ENCODE results near the gene MEF2C.
"Not testable (repeated sequence)": the region's sequence is repeated elsewhere in the genome, so short reads cannot be mapped to it uniquely, and the experiment has no call there.

Gene MEF2C

DNA sequence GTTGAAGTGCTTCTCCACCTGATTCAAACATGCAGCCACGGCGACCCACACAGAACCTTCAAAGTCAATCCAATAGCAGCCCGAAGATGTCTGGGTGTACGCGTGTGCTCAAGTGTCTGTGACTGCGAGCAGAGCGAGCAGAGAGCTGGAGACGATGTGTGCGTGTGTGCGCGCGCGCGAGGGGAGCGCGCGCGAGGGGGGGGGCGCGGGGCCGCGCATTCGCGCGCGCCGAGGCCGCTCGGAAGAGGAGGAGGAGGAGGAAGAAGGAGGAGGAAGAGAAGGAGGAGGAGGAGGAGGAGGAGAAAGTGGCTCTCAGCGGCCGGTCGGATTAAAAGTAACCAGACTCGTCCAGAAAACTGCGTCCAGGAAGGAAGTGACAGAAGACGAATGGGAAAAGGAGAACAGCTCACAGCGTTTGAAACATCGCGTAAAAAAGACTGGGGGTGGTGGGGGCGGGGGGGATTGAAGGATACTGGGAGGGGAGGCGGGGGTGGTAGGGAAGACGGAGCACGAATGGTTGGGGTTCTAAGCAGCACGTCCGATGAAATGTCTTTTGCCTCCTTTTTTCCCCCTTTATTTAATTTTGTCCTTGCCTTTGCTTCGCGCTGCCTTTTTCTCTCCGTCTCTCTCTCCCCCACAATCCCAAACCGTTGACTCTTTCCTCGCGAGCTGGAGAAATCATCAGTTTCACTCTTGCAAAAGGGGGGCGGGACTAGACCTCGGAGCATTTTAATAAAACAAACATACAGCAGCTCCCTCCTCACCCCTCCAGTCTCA, at the start of gene MEF2C:
Gene MEF2C (minus strand): TSS at position 126 of the 777 bp plus-strand sequence. CDS start 59,396 bp downstream, outside the sequence.
- no peak for DNase-seq (ENCODE audit: low read depth)

GRCh38 chr5:88932541-88932940, 49.6 kb upstream of the MEF2C start:
- DNase-seq (ENCODE audit: low read depth): no peak

DNA sequence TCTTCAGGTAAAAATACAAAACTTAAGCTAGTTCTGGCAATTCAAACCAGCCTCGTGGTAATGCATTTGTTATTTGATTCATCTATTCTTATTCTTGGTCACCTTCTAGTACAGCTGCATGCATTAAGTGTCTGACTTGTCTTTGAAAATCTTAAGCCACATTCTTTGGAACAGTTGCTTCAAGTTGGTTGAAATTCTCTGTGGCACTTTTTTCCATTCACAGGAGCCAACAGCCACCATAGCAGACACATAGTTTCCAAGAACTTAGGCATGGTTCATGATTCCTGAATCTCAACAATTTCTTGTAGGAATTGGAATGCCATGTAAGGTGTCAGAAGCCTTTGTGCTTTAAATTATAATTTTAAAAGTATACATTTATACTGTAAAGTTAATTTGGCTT, 47.4 kb upstream of the MEF2C start:
- no peak for DNase-seq (ENCODE audit: low read depth)

DNA sequence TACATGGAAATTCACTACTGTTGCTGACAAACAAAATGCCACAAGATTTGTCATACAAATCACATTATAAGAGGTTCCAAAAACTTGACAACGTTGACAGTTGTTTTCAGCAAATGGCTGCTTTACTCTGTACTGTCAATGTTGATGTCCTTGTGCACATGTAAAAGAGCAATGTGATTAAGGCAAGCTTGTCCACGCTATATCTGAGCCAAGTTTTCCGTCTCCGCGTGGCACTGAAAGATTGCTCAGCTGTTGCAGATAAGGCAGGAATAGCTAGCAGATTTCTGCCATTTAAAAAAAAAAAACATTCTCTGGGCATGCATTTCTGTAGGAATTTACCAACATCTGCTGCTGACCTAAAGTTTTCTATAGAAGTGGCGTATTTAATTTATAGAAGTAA, 46.4 kb upstream of the MEF2C start:
- no peak for DNase-seq (ENCODE audit: low read depth)

- DNase-seq (ENCODE audit: low read depth): no peak
Measured at GRCh38 chr5:88926774-88927173, 43.8 kb upstream of the MEF2C start.

DNA sequence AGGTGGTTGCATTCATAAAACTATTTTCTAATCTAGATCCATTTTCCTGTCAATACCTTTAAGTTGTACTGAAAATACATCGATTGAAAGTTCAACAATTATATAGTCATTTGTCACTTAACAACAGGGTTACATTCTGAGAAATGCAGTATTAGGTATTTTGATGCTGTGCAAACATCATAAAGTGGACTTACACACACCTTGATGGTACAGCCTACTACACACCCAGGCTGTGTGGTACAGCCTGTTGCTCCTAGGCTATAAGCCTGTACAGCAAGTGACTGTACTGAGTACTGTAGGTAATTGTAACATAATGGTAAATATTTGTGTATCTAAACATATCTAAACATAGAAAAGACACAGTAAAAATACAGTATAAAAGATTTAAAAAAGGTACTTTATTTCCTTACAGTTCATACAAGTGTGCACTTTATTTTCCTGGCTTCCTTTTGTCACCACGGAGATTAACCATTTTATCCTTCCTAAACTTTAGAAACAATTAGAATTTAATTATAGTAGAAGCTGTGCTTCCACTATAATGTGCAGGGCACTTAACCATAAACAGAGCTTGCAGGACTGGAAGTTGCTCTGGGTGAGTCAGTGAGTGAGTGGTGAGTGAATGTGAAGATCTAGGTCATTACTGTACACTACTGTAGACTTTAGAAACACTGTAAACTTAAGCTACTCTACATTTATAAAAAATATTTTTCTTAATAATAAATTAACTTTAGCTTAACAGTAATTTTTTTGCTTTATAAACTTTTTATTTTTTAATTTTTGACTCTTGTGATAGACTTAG, 42.9 kb upstream of the MEF2C start:
- DNase-seq (ENCODE audit: low read depth): no peak

DNA sequence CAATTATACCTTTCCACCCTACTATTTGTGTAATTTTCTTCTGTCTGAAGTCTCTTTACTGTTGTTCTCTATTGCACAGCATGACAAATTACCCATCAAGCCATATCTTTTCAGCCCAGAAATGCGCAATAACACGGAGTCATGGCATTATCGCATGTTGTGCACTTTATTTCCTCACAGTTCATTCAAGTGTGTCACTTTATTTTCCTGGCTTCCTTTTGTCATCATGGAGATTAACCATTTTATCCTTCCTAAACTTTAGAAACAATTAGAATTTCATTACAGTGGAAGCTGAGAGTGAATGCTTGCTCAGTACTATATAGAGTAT, 41.3 kb upstream of the MEF2C start:
- DNase-seq (ENCODE audit: low read depth): no peak

- DNase-seq (ENCODE audit: low read depth): no peak
Measured at GRCh38 chr5:88923623-88924329, 40.8 kb upstream of the MEF2C start.

GRCh38 chr5:88912743-88913142, 29.8 kb upstream of the MEF2C start:
- DNase-seq (ENCODE audit: low read depth): not testable (repeated sequence)

GRCh38 chr5:88911059-88911572, 28.1 kb upstream of the MEF2C start:
- DNase-seq (ENCODE audit: low read depth): not testable (repeated sequence)

GRCh38 chr5:88904478-88904877, 21.5 kb upstream of the MEF2C start:
- DNase-seq (ENCODE audit: low read depth): not testable (repeated sequence)

- DNase-seq (ENCODE audit: low read depth): not testable (repeated sequence)
Measured at GRCh38 chr5:88903966-88904365, 21.0 kb upstream of the MEF2C start.

- not testable (repeated sequence) for DNase-seq (ENCODE audit: low read depth)
Measured at GRCh38 chr5:88901077-88901476, 18.1 kb upstream of the MEF2C start.

GRCh38 chr5:88899096-88899737, 16.2 kb upstream of the MEF2C start:
- DNase-seq (ENCODE audit: low read depth): no peak

GRCh38 chr5:88897748-88898147, 14.8 kb upstream of the MEF2C start:
- DNase-seq (ENCODE audit: low read depth): no peak

- no peak for DNase-seq (ENCODE audit: low read depth)
Measured at GRCh38 chr5:88895681-88896501, 12.9 kb upstream of the MEF2C start.

DNA sequence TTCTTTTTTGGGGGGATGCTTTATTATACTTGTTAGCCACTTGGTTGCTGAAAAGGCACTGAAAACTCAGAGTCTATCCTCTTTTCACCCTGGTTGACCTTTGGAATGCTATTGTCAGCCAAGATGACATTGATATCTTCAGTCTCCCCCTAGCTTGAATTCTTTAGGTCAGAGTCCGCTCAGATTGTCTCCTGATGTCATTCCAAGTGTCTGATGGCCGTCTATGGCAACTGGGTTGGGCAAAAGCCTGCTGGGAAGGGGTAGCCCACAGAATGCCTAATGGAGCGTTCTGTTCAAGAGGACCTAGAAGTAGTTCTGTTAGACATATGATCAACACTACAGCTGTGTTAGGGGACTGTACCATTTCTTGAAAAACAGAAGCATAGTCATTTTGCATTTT, 9.7 kb upstream of the MEF2C start:
- DNase-seq (ENCODE audit: low read depth): no peak

DNA sequence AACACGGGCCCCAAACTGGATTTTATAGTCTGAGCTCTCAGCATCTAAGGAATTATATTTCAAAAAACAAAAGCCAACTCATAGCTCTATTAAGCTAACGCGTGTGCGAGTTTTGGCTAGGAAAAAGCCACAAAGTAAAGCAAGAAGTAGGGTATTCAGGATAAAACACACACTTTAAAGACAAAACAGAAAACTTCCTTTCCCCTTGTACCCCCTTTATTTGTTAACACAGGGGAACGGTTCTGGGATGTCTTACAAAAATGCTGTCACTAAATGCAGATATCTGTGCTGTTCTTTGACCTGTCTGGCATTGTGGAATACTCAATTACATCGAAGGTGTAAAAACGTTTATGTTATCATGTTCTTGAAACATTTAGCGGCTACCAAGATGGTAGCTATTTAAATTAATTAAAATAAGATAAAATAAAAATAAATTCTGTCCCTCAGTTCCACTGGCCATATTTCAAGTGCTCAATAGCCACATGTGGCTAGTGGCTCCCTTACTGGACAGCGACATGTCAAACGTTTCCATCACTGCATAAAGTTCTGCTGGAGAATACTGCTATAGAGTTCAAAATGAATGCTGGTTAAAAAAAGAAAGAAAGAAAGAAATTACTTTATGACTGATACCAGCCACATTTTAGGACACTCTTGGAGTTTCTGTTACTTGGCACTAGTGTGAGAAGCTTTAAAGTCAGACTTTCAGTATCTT, 7.2 kb upstream of the MEF2C start:
- no peak for DNase-seq (ENCODE audit: low read depth)

DNA sequence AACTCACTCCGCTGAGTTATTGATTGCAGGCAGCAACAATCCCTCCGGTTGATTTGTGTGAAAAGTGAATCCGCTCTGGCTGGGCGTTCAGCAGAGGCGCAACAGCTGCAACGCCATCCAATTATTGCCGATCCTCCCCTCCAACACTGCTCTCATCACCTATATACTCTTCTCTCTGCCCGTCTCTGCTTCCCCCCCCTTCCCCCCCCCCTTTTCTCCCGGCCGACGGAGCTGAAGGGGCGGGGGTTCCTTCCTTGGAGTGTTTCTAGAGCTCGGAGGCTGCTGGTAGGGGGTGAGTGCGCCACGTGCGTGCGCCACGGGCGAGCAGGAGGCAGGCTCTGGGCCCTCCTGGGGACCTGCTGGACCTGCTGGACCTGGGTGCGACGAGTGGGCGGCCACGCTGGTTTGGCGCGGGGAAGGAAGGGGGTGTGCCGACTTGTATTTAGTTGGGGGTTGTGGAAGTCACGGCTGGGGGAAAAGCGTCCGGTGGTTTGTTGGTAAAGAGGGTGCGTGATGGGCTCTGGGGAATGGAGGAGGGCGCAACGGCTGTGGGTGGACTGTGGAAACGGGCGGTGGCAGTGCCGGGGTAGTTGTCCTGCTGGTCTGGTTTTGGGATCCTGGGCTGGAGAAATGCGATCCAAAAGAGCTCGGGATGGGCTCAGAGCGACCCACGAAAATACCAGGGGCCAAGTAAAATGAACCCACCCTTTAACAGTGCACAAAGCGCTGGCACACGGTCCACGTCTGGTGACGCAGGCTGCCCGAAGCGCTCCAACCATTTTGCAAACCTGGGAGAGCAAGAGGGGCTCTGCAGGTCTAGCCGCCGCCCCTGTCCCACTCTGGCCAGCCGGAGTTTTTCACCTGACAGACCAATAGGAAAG, 6.4 kb upstream of the MEF2C start:
- DNase-seq (ENCODE audit: low read depth): no peak

GRCh38 chr5:88888848-88889188, 5.8 kb upstream of the MEF2C start:
- DNase-seq (ENCODE audit: low read depth): no peak
